GM18907 (cell line): Measurements from ENCODE around the gene CCDC178.

Source experiments
- ATAC-seq: cut with Tn5 transposase; IDR thresholded peaks from one replicate; pipeline ENCODE4 v1.9.1; 2021; ENCODE audit warnings: mild to moderate bottlenecking, moderate library complexity; ENCODE audit not compliant: unreplicated experiment

CCDC178 gene

GRCh38 chr18:32929213-32929612 lies 511.3 kb downstream of the CCDC178 start:
- no peak for ATAC-seq

- no peak for ATAC-seq
These were observed 517.5 kb downstream of the CCDC178 start for GRCh38 chr18:32922951-32923430.

GRCh38 chr18:32920796-32921787 lies 519.4 kb downstream of the CCDC178 start:
- no peak for ATAC-seq

GRCh38 chr18:32919799-32920198 lies 520.7 kb downstream of the CCDC178 start:
- ATAC-seq: peak; percentile 99

- no peak for ATAC-seq
These were observed 521.8 kb downstream of the CCDC178 start for GRCh38 chr18:32918692-32919250.

- no peak for ATAC-seq
These were observed 525.0 kb downstream of the CCDC178 start for GRCh38 chr18:32915516-32915915.

- no peak for ATAC-seq
These were observed 528.7 kb downstream of the CCDC178 start for GRCh38 chr18:32911660-32912284.

GRCh38 chr18:32910694-32911296 lies 529.7 kb downstream of the CCDC178 start:
- ATAC-seq: no peak

GRCh38 chr18:32909798-32910561 lies 530.5 kb downstream of the CCDC178 start:
- no peak for ATAC-seq

- no peak for ATAC-seq
These were observed 532.1 kb downstream of the CCDC178 start for GRCh38 chr18:32908424-32908805.

GRCh38 chr18:32907648-32908423 lies 532.7 kb downstream of the CCDC178 start:
- ATAC-seq: no peak

- ATAC-seq: no peak
These were observed 533.3 kb downstream of the CCDC178 start for GRCh38 chr18:32907311-32907585.

GRCh38 chr18:32906506-32907310 lies 533.8 kb downstream of the CCDC178 start:
- no peak for ATAC-seq

- no peak for ATAC-seq
These were observed 534.9 kb downstream of the CCDC178 start for GRCh38 chr18:32905651-32906050.

GRCh38 chr18:32902568-32903330 lies 537.8 kb downstream of the CCDC178 start:
- ATAC-seq: no peak

- no peak for ATAC-seq
These were observed 540.7 kb downstream of the CCDC178 start for GRCh38 chr18:32899819-32900218.

GRCh38 chr18:32896776-32897547 lies 543.6 kb downstream of the CCDC178 start:
- ATAC-seq: no peak

- ATAC-seq: no peak
These were observed 546.6 kb downstream of the CCDC178 start for GRCh38 chr18:32893915-32894314.
